Measurements from ENCODE around the gene LDLRAP1. TPM values are rescaled to one million over a fixed set of nuclear protein-coding genes. Genes with fewer than 3 reads are reported as not detected.

LDLRAP1 gene
- total RNA-seq, 1 donor from 2014 or later: 8.6 TPM

DNA sequence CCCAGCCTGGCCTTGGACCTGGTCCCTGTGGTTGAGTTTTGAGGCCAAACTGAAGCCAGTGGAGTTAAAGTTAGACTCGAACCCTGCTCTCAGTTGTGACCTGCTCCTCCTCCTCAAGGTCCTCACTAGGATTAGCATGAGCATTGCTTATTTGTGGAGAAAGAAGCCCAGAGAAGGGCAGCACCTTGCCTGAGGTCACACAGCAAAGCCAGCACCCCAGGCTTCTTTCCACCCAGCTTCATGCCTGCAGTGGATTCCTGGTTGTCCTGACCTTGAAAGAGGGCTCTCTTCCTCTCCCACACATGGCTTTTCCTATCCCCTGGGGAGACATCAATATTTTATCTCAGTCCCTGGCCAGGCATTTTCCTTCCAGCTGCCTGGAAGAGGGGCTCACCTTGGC, 2.8 kb downstream of the LDLRAP1 start:
- TF ChIP-seq EZH2 (IDR thresholded peaks at IDR 0.05): no peak
- TF ChIP-seq CTCF (IDR thresholded peaks at IDR 0.05): no peak
- no peak for TF ChIP-seq EZH2phosphoT487 (IDR thresholded peaks at IDR 0.05)
- H3K4me1 Mint-ChIP-seq: peaks cover 31% of the 10 kb centered on the region
- H4K20me1 ChIP-seq (ENCODE audit: low read depth): peaks cover 13% of the 10 kb centered on the region

DNA sequence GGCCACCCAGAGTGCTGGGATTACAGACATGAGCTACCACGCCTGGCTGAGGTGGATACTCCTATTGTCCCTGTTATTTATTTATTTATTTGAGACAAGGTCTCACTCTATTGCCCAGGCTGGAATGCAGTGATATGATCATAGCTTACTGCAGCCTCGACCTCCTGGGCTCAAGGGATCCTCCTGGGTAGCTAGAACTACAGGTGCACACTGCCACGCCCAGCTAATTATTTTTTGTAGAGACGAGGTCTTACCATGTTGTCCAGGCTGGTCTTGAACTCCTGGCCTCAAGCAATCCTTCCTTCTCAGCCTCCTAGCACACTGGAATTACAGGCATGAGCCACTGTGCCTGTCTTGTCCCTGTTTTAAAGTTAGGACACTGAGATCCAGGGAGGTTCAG, 5.2 kb downstream of the LDLRAP1 start:
- no peak overlapping the region for H3K4me2 ChIP-seq
- peaks cover 21% of the 10 kb centered on the region for H3K27me3 ChIP-seq
- H3K36me3 Mint-ChIP-seq: no peaks in the 10 kb centered on the region
- no peaks in the 10 kb centered on the region for H3K9me3 ChIP-seq (ENCODE audit: low read depth)
- H3K27ac Mint-ChIP-seq: no peak overlapping the region
- peaks cover 6% of the 10 kb centered on the region for H3K4me1 ChIP-seq
- no peak overlapping the region for H3K9ac ChIP-seq
- no peak overlapping the region for H2AFZ ChIP-seq (replicated peaks)
- H4K20me1 ChIP-seq (ENCODE audit: low read depth): peaks cover 13% of the 10 kb centered on the region
- DNase-seq (ENCODE audit: low spot score): no peak
- H3K9me3 Mint-ChIP-seq: no peaks in the 10 kb centered on the region
- H3K4me3 ChIP-seq: no peak overlapping the region
- peaks cover 8% of the 10 kb centered on the region for H3K27me3 Mint-ChIP-seq (ENCODE audit: insufficient read depth, low read depth)
- H3K79me2 ChIP-seq (ENCODE audit: low read depth): no peaks in the 10 kb centered on the region
- peaks cover 36% of the 10 kb centered on the region for H3K4me1 Mint-ChIP-seq
- H3K27ac ChIP-seq: no peak overlapping the region
- no peak overlapping the region for H3K4me3 Mint-ChIP-seq
- H3F3A ChIP-seq (ENCODE audit: low read depth): no peaks in the 10 kb centered on the region
- H3K36me3 ChIP-seq: no peaks in the 10 kb centered on the region
- TF ChIP-seq CTCF (IDR thresholded peaks at IDR 0.05): no peak
- no peak for TF ChIP-seq EZH2phosphoT487 (IDR thresholded peaks at IDR 0.05)
- TF ChIP-seq EZH2 (IDR thresholded peaks at IDR 0.05): no peak

More for the DNA sequence above, 2.8 kb downstream of the LDLRAP1 start:
- H3K9ac ChIP-seq: no peak overlapping the region
- H2AFZ ChIP-seq (replicated peaks): no peak overlapping the region
- peaks cover 17% of the 10 kb centered on the region for H3K27me3 Mint-ChIP-seq (ENCODE audit: insufficient read depth, low read depth)
- no peak overlapping the region for H3K4me2 ChIP-seq
- H3K9me3 ChIP-seq (ENCODE audit: low read depth): no peaks in the 10 kb centered on the region
- peaks cover 6% of the 10 kb centered on the region for H3K4me1 ChIP-seq
- no peak overlapping the region for H3K27ac ChIP-seq
- no peak overlapping the region for H3K4me3 ChIP-seq
- H3K79me2 ChIP-seq (ENCODE audit: low read depth): no peaks in the 10 kb centered on the region
- no peaks in the 10 kb centered on the region for H3K36me3 ChIP-seq
- no peak for DNase-seq (ENCODE audit: low spot score)
- H3K4me3 Mint-ChIP-seq: no peak overlapping the region
- no peaks in the 10 kb centered on the region for H3K9me3 Mint-ChIP-seq
- H3F3A ChIP-seq (ENCODE audit: low read depth): peaks cover 8% of the 10 kb centered on the region
- H3K36me3 Mint-ChIP-seq: no peaks in the 10 kb centered on the region
- H3K27ac Mint-ChIP-seq: no peak overlapping the region
- H3K27me3 ChIP-seq: peaks cover 27% of the 10 kb centered on the region

DNA sequence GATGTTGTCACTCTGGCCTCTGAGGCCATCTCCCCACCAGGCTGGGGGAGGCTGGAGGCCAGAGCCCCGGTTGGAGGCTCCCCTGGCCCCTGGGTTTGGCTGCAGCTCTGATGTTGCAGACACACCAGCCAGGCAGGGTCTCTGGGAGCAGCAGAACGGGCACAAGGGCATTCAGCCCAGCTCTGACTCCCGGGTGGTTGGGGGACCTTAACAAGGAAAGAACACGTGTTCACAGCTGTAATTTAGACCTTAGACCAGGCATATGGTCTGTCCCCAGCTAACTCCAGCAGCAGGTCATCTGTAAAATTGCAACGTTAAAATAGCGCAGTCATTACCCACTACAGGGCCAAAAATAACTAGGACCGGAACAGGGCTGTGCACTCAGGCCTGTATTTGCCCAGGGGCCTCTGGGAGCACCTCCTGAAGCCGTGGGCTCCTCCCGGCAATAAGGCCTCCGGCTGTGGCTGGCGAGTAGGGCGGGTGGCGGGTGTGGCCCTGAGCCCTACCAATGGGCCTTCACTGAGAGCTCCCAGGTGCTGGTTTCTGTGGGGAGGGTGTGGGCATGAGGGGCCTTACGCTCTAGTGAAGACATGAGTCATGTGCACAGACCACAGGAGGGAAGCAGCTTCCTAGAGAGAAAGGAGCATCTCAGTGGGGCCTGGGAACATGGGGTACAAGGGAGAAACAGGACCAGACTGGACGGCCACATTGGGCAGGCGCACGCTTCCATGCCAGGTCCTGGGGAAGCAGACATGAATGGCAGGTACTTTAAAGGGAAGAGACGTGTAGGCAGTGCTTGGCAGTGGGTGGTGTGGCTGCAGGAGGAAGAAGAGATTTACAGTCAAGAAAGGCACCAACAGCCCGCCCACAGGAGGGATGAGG, 6.1 kb downstream of the LDLRAP1 start:
- no peak overlapping the region for H3K27ac ChIP-seq
- H4K20me1 ChIP-seq (ENCODE audit: low read depth): peaks cover 10% of the 10 kb centered on the region

More for the DNA sequence above, 6.1 kb downstream of the LDLRAP1 start:
- Histone ChIP-seq H3F3A (ENCODE audit: low read depth) (no peaks in the 10 kb centered on the region), H3K4me1 (peaks cover under 1% of the 10 kb centered on the region), H3K4me3 (no peak overlapping the region), H3K27me3 (peaks cover 12% of the 10 kb centered on the region), H3K36me3 (no peaks in the 10 kb centered on the region), H2AFZ (replicated peaks) (no peak overlapping the region), H3K9ac (no peak overlapping the region), H3K9me3 (ENCODE audit: low read depth) (no peaks in the 10 kb centered on the region), H3K4me2 (no peak overlapping the region), H3K79me2 (ENCODE audit: low read depth) (no peaks in the 10 kb centered on the region)
- peaks cover 11% of the 10 kb centered on the region for H3K27me3 Mint-ChIP-seq (ENCODE audit: insufficient read depth, low read depth)
- no peaks in the 10 kb centered on the region for H3K36me3 Mint-ChIP-seq
- H3K27ac Mint-ChIP-seq: no peak overlapping the region
- TF ChIP-seq EZH2phosphoT487 (IDR thresholded peaks at IDR 0.05) (no peak), CTCF (IDR thresholded peaks at IDR 0.05) (no peak), EZH2 (IDR thresholded peaks at IDR 0.05) (no peak)
- DNase-seq (ENCODE audit: low spot score): no peak
- H3K4me3 Mint-ChIP-seq: no peak overlapping the region
- H3K9me3 Mint-ChIP-seq: no peaks in the 10 kb centered on the region
- H3K4me1 Mint-ChIP-seq: peaks cover 37% of the 10 kb centered on the region
